Hypothalamus (tissue), 51 donors: ENCODE measurements around the gene CLRN3.

Source experiments
- DNase-seq, 51 donors: peaks; one replicate each; lab custom pipeline; 2025; lab: John Stamatoyannopoulos, UW

The CLRN3 gene

DNA sequence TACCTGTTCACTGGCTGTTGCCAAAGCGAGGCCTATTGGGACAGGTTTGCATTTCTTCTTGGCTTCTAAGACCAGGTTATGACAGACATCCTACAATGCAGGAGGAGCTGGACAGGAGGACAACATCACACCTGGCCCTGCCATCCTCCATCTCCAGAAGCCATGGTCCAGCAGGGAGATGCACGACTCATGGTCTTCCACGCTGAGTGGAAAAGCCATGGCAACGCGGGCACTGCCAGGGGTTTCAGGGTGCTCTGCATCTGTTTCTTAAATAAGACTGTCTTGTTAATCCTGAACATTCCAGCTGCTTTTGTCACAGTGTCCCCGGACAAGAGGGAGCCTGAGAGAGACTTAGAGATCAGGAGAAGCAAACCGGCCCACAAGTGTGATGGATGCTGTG lies 40.3 kb downstream of the CLRN3 start:
- DNase-seq: no peak

DNA sequence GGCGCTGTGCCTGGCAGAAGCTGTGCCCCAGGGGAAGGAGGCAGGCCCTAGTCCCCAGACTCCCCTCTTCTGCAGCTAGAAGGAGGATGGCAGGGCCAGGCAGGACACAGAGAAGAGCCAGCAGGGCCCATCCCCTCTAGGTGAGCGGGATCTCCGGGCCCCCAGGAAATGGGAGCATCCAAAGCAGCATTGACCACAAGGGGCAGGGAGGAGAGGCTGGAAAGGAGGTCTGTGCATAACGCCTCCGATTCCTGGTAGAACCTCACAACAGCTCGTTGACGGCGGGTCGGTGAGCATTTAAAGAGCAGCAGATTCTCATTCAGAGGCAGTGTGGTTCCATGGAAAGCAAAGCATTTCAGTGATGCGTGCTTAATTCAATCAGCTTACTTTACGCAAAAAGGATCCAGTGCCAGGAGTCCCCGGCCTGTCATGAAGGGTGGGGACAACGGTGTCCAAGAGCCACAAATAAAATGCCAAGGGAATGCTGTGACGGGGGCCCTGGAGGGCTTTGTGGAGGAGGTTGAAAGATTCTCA lies 41.0 kb downstream of the CLRN3 start:
- no peak for DNase-seq

DNA sequence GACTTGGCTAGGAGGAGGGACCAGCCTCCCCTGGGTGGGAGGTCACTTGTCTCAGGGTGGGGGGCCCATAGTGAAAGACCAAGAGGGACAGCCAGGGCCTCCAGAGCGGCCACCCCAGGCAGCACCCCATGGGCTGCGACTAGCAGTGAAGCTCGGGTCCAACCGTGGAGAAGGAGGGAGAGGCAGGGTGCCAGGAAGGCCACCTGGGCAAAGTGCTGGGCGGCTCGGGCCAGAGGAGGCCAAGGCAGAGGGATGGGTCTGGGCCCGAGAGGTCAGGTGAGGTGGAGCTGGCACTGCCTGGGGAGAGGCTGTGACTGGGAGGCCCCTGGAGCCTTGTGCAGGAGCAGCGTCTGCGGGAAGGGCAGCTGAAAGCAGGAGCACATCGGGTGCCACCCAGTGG lies 41.8 kb downstream of the CLRN3 start:
- no peak for DNase-seq

DNA sequence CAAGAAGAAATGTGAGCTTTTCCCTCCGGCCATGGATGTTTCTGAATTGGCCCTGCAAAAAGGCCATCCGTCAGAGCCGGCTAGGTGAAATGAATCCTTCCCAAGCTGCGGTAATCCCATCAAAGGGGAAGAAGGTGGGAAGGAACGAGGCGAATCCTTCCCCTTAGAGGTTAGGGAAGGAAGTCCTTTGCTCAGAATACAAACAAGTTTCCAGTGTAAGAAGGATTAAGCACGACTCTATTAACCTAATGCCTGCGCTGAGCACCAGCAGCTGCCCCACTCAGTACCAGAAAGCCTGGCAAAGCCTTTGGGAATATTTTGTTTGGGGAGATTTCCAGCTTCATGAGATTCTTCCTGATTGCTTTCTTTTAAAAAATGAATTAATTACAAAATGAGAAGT lies 42.8 kb downstream of the CLRN3 start:
- DNase-seq: peak in 1 of 51 donors; percentile 1

DNA sequence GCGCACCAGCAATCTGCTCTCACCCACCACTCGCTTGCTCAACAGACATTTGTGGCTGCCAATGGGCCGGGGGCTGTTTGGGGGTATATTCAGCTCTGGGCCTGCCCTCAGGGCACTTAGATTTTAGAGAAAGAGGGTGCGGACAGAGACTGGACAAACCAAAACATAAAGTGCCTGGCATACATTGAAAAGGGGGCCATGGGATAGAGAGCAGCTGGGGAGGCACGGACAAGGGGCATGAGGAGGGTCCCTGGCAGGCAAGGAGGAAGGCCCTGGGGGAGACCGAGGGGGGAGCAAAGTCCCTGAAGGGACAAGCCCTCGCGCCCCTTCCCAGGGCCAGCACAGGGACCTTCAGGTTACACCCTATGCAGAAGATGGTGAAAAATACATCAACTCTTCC lies 43.5 kb downstream of the CLRN3 start:
- DNase-seq: no peak

DNA sequence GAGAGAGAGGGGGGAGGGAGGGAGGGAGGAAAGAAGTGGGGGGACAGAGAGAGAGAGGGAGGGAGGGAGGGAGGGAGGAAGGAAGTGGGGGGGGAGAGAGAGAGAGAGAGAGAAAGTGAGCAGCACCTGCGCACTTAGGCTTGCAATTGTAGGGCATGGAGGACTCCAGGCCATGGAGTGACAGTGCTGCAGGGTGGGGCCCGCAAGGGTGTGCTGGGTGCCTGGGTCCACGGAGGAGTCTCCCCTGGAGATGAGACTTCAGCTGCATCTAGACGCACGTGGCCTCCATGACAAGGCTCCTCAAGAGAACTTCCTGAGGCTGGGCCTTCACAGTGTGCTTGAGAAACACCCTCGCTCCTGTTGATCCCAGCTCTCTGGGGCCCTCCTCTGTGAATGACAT lies 44.5 kb downstream of the CLRN3 start:
- no peak for DNase-seq

DNA sequence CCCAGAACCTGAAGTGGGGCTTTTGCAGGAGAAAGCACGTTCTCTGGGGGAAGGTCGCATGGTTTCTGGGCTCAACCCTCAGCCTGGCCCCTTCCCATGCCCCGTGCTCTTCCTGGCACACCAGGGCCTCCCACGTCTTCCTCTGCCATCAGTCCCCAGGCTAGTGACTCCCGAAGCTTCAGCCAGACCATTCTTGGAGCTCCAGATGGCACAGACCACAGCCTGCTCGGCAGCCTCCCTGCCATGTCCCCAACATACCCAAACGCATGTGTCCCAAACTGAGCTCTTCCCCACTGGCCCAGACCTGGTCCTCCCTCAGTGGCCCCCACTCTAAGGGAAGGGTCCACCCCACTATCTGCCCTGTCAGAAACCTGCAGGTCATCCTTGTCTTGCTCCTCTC lies 47.0 kb downstream of the CLRN3 start:
- DNase-seq: no peak

DNA sequence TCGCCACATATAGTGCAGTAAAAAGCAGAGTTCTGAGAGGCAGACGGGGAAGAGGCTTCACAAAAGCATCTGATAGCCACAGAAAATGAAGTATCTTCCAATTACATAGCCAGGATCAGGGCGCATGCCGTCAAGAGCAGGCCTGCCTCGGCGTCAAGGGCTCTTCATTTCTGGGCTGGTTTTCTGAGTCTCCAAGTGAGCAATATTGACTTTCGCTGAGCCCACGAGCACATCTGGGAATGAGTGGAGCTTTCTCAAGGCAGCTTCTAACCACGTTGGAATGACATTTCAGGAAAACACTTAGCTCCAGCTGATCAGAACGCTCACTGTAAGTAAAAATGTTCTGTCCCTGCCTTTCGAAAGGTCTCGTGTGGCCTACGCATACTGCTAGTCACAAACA lies 51.9 kb downstream of the CLRN3 start:
- no peak for DNase-seq

DNA sequence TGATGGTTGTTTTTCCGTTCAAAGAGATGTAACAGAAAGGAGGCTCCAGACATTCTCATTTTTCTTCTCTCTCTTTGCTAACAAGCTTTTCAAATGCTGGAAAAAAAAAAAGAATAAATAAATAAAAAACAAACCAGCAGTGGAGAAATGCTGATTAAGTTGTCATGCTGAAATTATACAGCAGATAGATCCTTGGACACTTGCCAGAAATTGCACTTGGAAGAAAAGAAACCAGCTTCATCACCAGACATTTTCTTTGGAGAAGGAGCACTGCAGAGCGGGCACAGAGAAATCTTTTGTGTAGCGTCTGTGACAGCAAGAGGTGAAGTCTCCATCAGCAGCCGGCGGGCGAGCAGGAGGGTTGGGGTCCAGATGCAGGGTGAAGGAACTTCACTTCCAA lies 55.8 kb downstream of the CLRN3 start:
- no peak for DNase-seq

DNA sequence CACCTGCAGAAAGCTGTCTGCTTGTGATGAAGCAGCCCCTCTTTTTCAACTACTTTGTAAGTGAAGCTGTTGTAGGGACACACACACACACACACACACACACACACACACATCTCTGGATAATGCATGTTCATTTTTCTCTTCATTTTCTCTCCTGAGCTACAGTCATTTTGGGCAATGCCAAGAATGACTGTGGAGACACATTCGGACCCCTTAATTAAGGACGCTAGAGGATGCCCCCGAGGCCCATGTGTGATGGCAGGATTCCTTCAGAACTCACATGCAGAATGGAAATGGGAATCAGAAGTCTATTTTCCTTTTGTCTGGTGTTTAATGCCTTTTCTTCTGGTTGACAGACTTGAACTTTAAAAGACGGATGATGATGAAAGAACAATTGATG lies 56.6 kb downstream of the CLRN3 start:
- no peak for DNase-seq

DNA sequence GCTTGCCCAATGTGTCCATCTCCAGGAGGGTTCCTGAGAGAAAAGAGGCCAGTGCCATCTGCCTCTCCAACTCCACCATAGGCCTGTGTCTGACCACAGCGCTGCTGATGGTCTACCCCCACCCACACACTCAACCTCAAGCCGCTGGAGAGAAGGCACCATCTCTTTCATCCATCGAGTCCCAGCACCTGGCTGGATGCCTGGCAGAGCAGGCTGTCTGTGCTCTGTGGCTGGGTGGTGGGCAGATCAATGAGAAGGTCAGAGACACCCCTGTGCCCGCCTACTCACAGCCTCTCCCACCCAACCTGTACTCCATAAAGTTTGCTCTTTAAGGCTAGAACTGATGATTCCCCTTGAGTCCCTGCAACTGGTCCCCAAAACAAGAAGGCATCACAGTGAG lies 58.0 kb downstream of the CLRN3 start:
- no peak for DNase-seq

DNA sequence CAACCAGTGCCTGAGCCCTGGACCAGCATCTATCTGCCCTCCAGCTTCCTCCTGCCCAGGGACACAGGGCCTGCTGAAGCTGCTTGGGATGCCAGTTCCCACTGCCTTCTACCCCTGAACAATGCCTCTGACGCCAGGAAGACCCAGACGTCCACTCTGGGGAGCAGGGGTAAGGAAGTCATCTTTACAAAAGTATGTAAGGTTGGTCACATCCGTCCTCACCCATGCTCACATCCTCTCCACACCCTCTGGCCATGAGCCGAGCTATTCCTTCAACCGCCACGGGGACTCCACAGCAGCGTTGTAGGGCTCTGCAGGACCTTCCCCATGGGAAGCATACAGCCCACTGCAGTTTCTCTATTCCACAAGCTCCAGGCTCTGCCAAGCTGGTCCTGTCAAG lies 58.5 kb downstream of the CLRN3 start:
- DNase-seq: no peak

DNA sequence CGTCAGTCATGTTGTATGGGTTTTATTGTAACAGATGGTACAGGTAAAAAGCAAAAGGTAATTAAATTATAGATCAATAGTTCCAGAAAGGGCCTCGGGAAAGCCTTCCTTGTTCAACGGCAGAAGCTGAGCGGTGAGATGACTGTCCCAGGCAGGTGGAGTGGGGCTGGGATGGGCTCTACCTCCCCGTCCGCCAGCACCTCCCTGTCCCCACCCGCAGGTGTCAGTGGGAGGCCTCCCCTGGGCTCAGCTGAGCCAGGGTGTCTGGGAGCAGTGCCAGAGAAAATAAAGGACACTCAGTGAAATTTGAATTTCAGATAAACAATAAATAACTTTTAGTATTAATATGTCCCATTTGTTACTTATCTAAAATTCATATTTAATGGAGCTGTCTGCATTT lies 58.9 kb downstream of the CLRN3 start:
- no peak for DNase-seq

DNA sequence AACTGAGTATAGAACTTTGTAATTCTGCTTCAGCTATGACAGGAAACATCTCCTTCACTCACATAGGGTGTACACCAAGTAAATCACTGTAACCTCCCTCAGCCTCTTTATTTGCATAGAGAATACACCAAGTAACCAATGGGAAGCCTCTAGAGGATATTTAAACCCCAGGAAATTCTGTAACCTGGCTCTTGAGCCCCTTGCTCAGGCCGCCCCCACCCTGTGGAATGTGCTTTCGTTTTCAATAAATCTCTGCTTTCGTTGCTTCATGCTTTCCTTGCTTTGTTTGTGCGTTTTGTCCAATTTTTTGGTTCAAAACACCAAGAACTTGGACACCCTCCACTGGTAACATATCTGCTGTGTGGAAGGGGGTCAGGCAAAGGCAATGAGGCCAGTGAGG lies 60.2 kb downstream of the CLRN3 start:
- DNase-seq: no peak

DNA sequence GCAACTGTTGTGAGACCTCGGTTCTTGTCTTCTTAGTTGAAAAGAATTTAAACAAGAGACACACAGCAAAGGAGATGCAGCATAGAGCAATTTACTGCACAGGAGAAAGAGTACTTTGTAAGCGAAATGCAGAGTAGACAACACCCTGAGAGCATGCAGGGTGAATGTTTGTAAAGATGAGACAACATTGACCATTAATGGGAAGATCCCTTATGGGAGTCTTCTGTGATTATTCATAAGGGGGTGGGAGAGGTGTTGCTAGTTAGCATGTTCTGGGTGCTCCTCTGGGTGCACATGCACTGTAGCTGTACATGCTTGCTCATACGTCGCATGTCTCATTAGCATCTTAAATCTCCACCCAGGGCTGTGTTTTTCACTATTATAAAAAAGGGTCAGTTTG lies 62.3 kb downstream of the CLRN3 start:
- DNase-seq: no peak
